Measurements from ENCODE around the gene ZNF836. TPM values are rescaled to one million over a fixed set of nuclear protein-coding genes. Genes with fewer than 3 reads are reported as not detected.

The ZNF836 gene
- total RNA-seq, 1 donor from 2014 or later: 6.8 TPM

- ATAC-seq: peak; percentile 96
- peak; percentile 99 for DNase-seq (ENCODE audit: missing footprints)
- intact Hi-C loops (cut with DNase I): loop anchor here (1.0 to 2.0 kb wide), 3 partner anchors 19 to 501 kb away; partner anchors contain the start of genes ZNF616 and ZNF836
Measured at GRCh38 chr19:52189735-52190486, 18.5 kb upstream of the ZNF836 start, which contains the start of gene PPP2R1A. PPP2R1A (plus strand) TSS chr19:52190052; CDS start chr19:52190097, 45 bp downstream.

GRCh38 chr19:52188822-52189734, 17.7 kb upstream of the ZNF836 start:
- ATAC-seq (peak; percentile 15), DNase-seq (ENCODE audit: missing footprints) (peak; percentile 100)
- intact Hi-C loops (cut with DNase I): loop anchor here (1.0 kb wide), 2 partner anchors 18 to 50 kb away; partner anchors contain the start of genes ZNF616 and ZNF836

GRCh38 chr19:52187407-52187806, 16.0 kb upstream of the ZNF836 start:
- intact Hi-C loops (cut with DNase I): no loop called here

GRCh38 chr19:52176574-52176973, 5.2 kb upstream of the ZNF836 start:
- intact Hi-C loops (cut with DNase I): no loop called here
- DNase-seq (ENCODE audit: missing footprints): no peak
- ATAC-seq: no peak

More at GRCh38 chr19:52187407-52187806, 16.0 kb upstream of the ZNF836 start:
- DNase-seq (ENCODE audit: missing footprints) (no peak), ATAC-seq (no peak)

- no peak for DNase-seq (ENCODE audit: missing footprints)
- ATAC-seq: no peak
- intact Hi-C loops (cut with DNase I): no loop called here
Measured at GRCh38 chr19:52172347-52172746, 926 bp upstream of the ZNF836 start.

- intact Hi-C loops (cut with DNase I): loop anchor here (1.0 to 2.0 kb wide), 2 partner anchors 18 to 32 kb away; partner anchors contain the start of gene ZNF616
- peak; percentile 74 for DNase-seq (ENCODE audit: missing footprints)
- ATAC-seq: peak; percentile 39
Measured at GRCh38 chr19:52170863-52171320, 529 bp downstream of the ZNF836 start.

GRCh38 chr19:52170304-52170703, 1.1 kb downstream of the ZNF836 start:
- no peak for ATAC-seq
- intact Hi-C loops (cut with DNase I): loop anchor here (2.0 kb wide), 1 partner anchor 32 kb away; the partner anchor contains the start of gene ZNF616
- no peak for DNase-seq (ENCODE audit: missing footprints)

GRCh38 chr19:52155596-52156359, 15.6 kb downstream of the ZNF836 start:
- ATAC-seq: no peak
- no peak for DNase-seq (ENCODE audit: missing footprints)
- intact Hi-C loops (cut with DNase I): no loop called here

GRCh38 chr19:52148256-52148655, 23.2 kb downstream of the ZNF836 start:
- no peak for DNase-seq (ENCODE audit: missing footprints)
- intact Hi-C loops (cut with DNase I): no loop called here
- ATAC-seq: no peak

GRCh38 chr19:52142001-52142595, 29.3 kb downstream of the ZNF836 start:
- intact Hi-C loops (cut with DNase I): no loop called here
- ATAC-seq: no peak
- no peak for DNase-seq (ENCODE audit: missing footprints)

GRCh38 chr19:52141203-52141602, 30.2 kb downstream of the ZNF836 start:
- DNase-seq (ENCODE audit: missing footprints) (no peak), ATAC-seq (no peak)
- intact Hi-C loops (cut with DNase I): no loop called here

- intact Hi-C loops (cut with DNase I): no loop called here
- peak; percentile 100 for ATAC-seq
- no peak for DNase-seq (ENCODE audit: missing footprints)
Measured at GRCh38 chr19:52140032-52140710, 31.2 kb downstream of the ZNF836 start.

- intact Hi-C loops (cut with DNase I): loop anchor here (1.0 to 2.0 kb wide), 3 partner anchors 31 to 98 kb away; partner anchors contain the start of gene ZNF836
- DNase-seq (ENCODE audit: missing footprints) (peak; percentile 97), ATAC-seq (peak; percentile 97)
Measured at GRCh38 chr19:52139252-52140031, 32.0 kb downstream of the ZNF836 start, which contains the start of gene ZNF616. ZNF616 (minus strand) TSS chr19:52139938; CDS start chr19:52130512, 9,426 bp downstream.

GRCh38 chr19:52138983-52139251, 32.5 kb downstream of the ZNF836 start:
- ATAC-seq: no peak
- no peak for DNase-seq (ENCODE audit: missing footprints)
- intact Hi-C loops (cut with DNase I): loop anchor here (1.0 to 2.0 kb wide), 3 partner anchors 32 to 98 kb away; partner anchors contain the start of gene ZNF836

GRCh38 chr19:52138278-52138982, 33.0 kb downstream of the ZNF836 start:
- DNase-seq (ENCODE audit: missing footprints): no peak
- no peak for ATAC-seq
- intact Hi-C loops (cut with DNase I): loop anchor here (2.0 kb wide), 1 partner anchor 32 kb away; the partner anchor contains the start of gene ZNF836

GRCh38 chr19:52120286-52120685, 51.1 kb downstream of the ZNF836 start:
- intact Hi-C loops (cut with DNase I): no loop called here
- DNase-seq (ENCODE audit: missing footprints) (no peak), ATAC-seq (no peak)

Data from Right ventricle myocardium inferior (tissue), 1 donor.